ENCODE data around the gene TBC1D22A.
"Not testable (repeated sequence)": the region's sequence is repeated elsewhere in the genome, so short reads cannot be mapped to it uniquely, and the experiment has no call there.

TBC1D22A gene

GRCh38 chr22:47139013-47139789, 376.8 kb downstream of the TBC1D22A start:
- no peak overlapping the region for H3K4me3 ChIP-seq (IDR thresholded peaks at IDR 0.05; ENCODE audit: insufficient read depth, low read depth, low read length)
- H3K79me2 ChIP-seq (ENCODE audit: insufficient read depth, low read depth), result no peaks in the 10 kb centered on the region
- H4K20me1 ChIP-seq (ENCODE audit: insufficient read depth), result no peaks in the 10 kb centered on the region
- H3K27ac ChIP-seq, result no peak overlapping the region
- H3K4me2 ChIP-seq, result no peak overlapping the region
- no peak overlapping the region for H2AFZ ChIP-seq (ENCODE audit: low read depth)
- no peak for TF ChIP-seq CTCF (conservative IDR thresholded peaks at IDR 0.05; ENCODE audit: low read depth, low read length)
- no peak overlapping the region for H3K9ac ChIP-seq
- H3K27me3 ChIP-seq (ENCODE audit: insufficient read depth, low read depth), result no peaks in the 10 kb centered on the region
- H3K36me3 ChIP-seq (ENCODE audit: insufficient read depth), result no peaks in the 10 kb centered on the region
- H3K4me1 ChIP-seq (ENCODE audit: low read depth, poor library complexity, severe bottlenecking), result no peaks in the 10 kb centered on the region

- no peaks in the 10 kb centered on the region for H3K4me1 ChIP-seq (ENCODE audit: low read depth, poor library complexity, severe bottlenecking)
- H3K9ac ChIP-seq, result no peak overlapping the region
- no peak overlapping the region for H3K27ac ChIP-seq
- H2AFZ ChIP-seq (ENCODE audit: low read depth), result no peak overlapping the region
- H3K27me3 ChIP-seq (ENCODE audit: insufficient read depth, low read depth), result no peaks in the 10 kb centered on the region
- no peaks in the 10 kb centered on the region for H3K79me2 ChIP-seq (ENCODE audit: insufficient read depth, low read depth)
- TF ChIP-seq CTCF (conservative IDR thresholded peaks at IDR 0.05; ENCODE audit: low read depth, low read length), result no peak
- H3K4me2 ChIP-seq, result no peak overlapping the region
- no peak overlapping the region for H3K4me3 ChIP-seq (IDR thresholded peaks at IDR 0.05; ENCODE audit: insufficient read depth, low read depth, low read length)
- H4K20me1 ChIP-seq (ENCODE audit: insufficient read depth), result no peaks in the 10 kb centered on the region
- no peaks in the 10 kb centered on the region for H3K36me3 ChIP-seq (ENCODE audit: insufficient read depth)
Observed at GRCh38 chr22:47139790-47140119, 377.3 kb downstream of the TBC1D22A start.

GRCh38 chr22:47140975-47141374, 378.5 kb downstream of the TBC1D22A start:
- not testable (repeated sequence) for H4K20me1 ChIP-seq (ENCODE audit: insufficient read depth); H2AFZ ChIP-seq (ENCODE audit: low read depth); H3K27me3 ChIP-seq (ENCODE audit: insufficient read depth, low read depth); H3K27ac ChIP-seq; H3K4me1 ChIP-seq (ENCODE audit: low read depth, poor library complexity, severe bottlenecking); H3K9ac ChIP-seq; H3K79me2 ChIP-seq (ENCODE audit: insufficient read depth, low read depth); H3K4me2 ChIP-seq; H3K4me3 ChIP-seq (IDR thresholded peaks at IDR 0.05; ENCODE audit: insufficient read depth, low read depth, low read length); H3K36me3 ChIP-seq (ENCODE audit: insufficient read depth)

GRCh38 chr22:47142427-47143046, 380.1 kb downstream of the TBC1D22A start:
- Histone ChIP-seq H3K27me3 (ENCODE audit: insufficient read depth, low read depth) (no peaks in the 10 kb centered on the region), H3K4me3 (IDR thresholded peaks at IDR 0.05; ENCODE audit: insufficient read depth, low read depth, low read length) (no peak overlapping the region), H2AFZ (ENCODE audit: low read depth) (no peak overlapping the region), H3K36me3 (ENCODE audit: insufficient read depth) (no peaks in the 10 kb centered on the region), H3K79me2 (ENCODE audit: insufficient read depth, low read depth) (no peaks in the 10 kb centered on the region), H4K20me1 (ENCODE audit: insufficient read depth) (no peaks in the 10 kb centered on the region), H3K9ac (no peak overlapping the region), H3K4me2 (no peak overlapping the region), H3K27ac (no peak overlapping the region), H3K4me1 (ENCODE audit: low read depth, poor library complexity, severe bottlenecking) (no peaks in the 10 kb centered on the region)
- TF ChIP-seq CTCF (conservative IDR thresholded peaks at IDR 0.05; ENCODE audit: low read depth, low read length), result no peak
